GM12801 (cell line): ENCODE measurements around the gene PRDX5.

ENCODE experiments used
- TF ChIP-seq, protein P1 (sequence below): IDR thresholded peaks from one replicate; pipeline ENCODE4 v1.5.1; 2011; ENCODE audit warnings: control low read depth; ENCODE audit not compliant: insufficient read length; ENCODE audit errors: extremely low read depth

PRDX5 gene

DNA sequence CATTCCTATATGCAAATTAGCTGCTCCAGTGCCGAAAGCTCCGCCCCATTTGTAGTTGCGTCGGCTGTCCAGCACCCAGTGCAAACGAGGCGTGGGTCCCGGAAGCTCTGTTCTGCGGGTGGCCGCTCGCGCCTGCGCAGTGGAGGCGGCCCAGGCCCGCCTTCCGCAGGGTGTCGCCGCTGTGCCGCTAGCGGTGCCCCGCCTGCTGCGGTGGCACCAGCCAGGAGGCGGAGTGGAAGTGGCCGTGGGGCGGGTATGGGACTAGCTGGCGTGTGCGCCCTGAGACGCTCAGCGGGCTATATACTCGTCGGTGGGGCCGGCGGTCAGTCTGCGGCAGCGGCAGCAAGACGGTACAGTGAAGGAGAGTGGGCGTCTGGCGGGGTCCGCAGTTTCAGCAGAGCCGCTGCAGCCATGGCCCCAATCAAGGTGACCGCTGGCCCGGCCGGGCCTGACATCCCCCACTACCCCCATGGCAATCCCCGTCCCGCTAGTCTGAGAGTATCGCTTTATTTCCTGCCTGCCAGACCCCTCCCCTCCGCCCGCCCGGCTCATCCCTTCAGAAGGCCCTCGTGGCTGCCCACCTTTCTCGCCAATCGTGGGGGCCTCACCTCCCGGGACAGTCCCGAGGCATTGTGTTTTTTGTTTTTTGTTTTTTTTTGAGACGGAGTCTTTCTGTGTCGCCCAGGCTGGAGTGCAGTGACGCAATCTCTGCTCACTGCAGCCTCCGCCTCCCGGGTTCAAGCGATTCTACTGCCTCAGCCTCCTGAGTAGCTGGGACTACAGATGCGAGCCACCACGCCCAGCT, at the start of gene PRDX5:
PRDX5 (plus strand) TSS at position 161 of the 805 bp plus-strand sequence; CDS start at position 256, 95 bp downstream.
- TF ChIP-seq, protein P1, sequence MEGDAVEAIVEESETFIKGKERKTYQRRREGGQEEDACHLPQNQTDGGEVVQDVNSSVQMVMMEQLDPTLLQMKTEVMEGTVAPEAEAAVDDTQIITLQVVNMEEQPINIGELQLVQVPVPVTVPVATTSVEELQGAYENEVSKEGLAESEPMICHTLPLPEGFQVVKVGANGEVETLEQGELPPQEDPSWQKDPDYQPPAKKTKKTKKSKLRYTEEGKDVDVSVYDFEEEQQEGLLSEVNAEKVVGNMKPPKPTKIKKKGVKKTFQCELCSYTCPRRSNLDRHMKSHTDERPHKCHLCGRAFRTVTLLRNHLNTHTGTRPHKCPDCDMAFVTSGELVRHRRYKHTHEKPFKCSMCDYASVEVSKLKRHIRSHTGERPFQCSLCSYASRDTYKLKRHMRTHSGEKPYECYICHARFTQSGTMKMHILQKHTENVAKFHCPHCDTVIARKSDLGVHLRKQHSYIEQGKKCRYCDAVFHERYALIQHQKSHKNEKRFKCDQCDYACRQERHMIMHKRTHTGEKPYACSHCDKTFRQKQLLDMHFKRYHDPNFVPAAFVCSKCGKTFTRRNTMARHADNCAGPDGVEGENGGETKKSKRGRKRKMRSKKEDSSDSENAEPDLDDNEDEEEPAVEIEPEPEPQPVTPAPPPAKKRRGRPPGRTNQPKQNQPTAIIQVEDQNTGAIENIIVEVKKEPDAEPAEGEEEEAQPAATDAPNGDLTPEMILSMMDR, result no peak

DNA sequence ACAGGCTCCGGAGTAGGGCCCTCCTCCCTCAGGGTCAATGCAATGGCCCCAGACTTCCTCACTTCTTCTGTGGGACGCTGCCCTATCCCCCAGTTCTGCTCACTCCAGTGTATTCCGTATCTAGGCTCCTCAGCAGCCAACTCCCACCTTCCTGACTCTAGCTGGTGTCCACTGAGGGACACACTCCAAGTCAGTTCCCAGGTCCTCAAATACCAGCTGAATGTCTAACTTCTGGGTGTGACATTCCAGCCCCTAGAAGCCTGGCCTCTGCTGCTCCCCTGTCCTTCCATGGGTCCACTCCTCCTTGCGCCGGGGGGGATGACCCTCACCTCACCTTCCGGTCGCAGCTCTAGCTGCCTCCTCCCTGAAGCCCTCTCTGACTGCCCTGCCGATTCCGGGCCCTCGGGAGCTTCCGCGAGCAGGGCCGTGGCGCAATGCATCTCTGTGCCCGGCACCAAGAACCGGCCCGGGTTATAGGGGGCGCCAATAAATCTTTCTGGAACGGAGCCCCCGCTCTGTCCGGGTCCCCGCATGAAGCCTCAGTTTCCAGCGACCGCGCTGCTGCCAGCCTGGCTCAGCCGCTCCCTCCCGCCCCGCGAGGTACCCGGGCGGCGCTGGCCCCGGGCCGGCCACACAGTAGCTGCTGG, 48.9 kb upstream of the PRDX5 start:
- TF ChIP-seq, protein P1, result no peak

DNA sequence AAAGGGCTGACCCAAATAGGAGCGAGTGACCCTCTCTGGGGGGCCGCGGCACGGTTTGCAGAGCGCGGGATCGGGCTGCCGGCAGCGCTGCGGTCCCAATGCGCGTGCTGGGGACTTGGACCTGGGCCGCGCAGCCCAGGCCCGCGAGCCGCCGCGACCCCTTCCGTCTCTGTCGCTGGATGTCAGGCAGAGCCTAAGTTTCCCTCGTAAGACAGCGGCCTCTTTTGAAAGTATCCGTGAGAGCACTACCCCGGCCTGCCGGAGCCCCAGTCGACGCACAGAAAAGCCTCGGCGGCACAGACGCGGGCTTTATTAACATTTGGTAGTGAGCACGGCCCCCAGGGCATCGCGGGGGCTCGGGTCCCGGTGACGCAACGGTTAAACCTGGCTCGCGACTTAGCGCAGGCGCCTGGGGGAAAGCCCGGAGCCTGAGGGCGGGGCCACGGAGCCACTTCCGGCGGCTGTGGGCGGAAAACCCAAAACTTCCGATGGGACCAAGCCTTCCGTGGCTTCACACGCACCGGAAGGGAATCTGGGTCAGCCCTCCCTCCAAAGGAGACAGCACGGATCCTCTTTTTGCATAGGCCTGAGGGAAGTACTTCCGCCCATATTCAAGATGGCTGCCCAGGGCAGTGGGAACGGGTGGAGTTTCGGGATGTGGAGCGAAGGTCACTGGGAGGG, 48.2 kb upstream of the PRDX5 start:
- TF ChIP-seq, protein P1, result no peak

DNA sequence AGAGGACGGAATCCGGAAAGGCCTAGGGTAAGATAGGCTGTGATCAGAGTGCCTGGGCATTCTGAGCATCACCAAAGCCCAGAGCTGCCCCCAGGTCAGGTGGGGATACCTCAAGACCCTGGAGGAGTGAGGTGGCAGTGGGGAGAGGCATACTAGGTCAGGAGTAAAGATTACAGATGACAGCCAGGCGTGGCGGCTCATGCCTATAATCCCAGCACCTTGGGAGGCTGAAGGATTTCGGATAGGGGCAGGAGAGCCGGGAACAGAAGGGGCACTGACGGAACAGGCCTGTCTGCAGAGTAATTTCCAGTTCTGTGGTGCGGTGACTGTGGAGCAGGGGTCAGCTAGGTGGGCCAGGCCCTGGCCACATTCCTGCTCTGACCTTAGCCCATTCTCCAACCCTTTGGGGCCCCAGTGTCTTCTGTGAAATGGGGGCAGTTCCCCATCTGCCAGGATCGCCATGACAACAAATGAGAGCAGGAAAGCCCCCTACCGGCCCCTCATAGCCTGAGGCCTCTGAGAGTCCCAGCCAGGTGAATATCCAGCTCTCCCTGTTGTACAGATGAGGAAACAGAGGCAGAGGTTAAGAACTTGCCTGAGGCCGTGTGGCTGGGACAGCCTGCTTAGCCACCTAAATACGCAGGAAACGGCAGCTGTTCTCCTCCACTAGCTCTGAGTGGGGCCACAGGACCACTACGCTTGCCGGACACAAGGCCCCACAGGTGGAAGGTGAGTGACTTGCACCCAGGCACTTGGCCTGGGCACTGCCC, 42.7 kb upstream of the PRDX5 start:
- TF ChIP-seq, protein P1, result no peak

DNA sequence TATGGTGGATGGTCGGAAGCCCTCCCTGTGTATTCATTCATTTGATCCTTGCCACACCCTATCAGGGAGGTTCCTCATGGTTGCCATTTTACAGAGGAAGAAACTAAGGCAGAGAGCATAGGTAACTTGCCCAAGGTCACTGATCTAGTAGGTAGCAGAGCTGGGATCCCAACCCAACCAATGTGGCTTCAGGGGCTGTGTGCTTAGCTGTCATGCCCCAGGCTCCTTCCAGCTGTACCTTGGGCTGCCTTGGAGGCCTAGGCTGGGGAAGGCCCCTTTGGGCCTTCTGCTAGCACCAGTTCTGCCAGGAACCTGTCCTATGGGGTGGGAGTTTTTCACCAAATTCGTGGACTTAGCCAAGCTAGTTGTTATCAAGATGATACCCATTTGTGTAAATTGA, 42.1 kb upstream of the PRDX5 start:
- TF ChIP-seq, protein P1, result no peak

DNA sequence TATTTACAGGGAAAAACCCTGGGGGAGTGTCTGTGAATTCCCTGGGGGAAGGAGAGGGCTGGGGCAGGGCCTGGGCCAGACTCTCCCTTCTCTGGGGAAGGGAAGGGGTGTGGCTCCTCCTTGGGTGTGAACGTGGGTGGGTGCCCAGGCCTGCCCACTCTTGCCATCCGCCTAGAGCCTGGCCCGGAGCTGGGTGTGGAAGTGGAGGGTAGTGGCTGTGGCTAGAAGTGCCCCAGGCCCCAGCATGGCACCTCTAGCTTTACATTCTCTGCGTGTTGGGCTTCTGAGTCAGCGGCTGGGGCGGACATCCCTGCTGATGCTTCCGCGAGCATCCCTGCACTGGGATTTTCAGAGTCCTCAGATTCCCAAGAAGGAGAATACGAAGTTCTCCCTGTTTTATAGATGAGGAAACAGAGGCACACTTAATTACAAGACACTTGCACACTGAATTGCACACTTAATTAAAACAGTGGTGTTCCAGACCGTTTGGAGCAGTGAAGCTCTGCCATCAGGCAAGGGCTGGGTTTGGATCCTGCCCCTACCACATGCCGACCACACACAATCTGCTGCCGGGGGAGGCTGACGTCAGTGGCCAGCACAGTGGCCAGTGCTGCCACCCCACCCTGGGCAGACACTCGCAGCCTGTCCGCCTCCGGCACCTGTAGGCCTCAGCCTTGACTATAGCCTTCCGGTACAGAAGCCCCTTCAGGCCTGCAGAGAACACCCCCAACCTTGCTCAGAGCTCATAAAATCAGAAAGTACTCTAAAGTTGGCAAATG, 41.1 kb upstream of the PRDX5 start:
- TF ChIP-seq, protein P1, result no peak
